ENCODE data around the gene SH3RF3. TPM values are rescaled to one million over a fixed set of nuclear protein-coding genes. Genes with fewer than 3 reads are reported as not detected.

SH3RF3 gene
- total RNA-seq, 2 donors from 2014 or later = 1.4 to 17.0 TPM

DNA sequence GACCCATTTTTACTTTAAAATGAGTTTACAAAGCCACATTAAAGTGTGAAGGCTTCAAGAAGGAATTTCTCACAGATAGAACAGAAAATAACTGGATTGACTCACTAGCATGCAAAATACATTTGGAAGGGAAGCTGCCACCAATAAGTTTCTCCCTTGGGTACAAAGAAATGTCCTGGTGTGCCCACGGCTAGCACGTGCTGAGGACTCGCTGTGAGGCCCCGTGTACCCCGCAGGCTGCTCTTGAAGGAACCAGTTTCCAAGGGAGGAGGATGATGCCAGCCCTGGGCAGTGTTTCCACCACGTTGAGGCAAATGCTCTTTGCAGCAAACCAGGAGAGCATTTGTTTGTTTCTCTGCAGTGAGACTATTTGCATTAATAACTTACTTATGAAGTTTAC is 207.3 kb downstream of the SH3RF3 start:
- H3K9me3 ChIP-seq = no peaks in the 10 kb centered on the region
- no peak for TF ChIP-seq POLR2AphosphoS5 (IDR thresholded peaks at IDR 0.05)
- TF ChIP-seq POLR2A (IDR thresholded peaks at IDR 0.05) = no peak
- no peak overlapping the region for H3K27ac ChIP-seq
- no peak for DNase-seq (ENCODE audit: low spot score)
- H3K36me3 ChIP-seq = no peaks in the 10 kb centered on the region
- 69% methylated on average over 6 of the region's 6 CpGs for WGBS
- H3K27me3 ChIP-seq (replicated peaks; ENCODE audit: insufficient read depth) = no peaks in the 10 kb centered on the region
- intact Hi-C loops (cut with DNase I) = no loop called here
- H3K4me3 ChIP-seq = no peak overlapping the region
- no peaks in the 10 kb centered on the region for H3K4me1 ChIP-seq (replicated peaks)

DNA sequence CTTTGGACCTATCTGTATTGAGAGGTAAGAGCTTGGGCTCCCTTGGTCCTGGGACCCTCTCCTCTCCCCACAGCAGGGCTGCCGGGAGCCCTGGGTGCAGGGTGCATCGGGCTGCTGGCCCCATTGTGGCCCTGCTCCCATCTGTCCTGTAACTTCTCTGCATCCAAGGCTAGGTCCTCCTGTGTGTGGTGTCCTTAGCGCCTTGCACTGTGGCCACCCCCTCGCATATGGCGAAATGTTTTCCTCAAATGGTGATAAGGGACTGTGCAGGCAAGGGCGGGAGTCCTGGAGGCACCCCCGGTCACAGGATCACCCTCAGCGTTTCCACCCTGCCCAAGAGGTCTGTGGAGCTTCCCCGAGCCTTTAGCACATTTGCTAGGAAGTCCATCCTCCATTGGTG is 208.2 kb downstream of the SH3RF3 start:
- DNase-seq (ENCODE audit: low spot score) = no peak
- Histone ChIP-seq H3K27me3 (replicated peaks; ENCODE audit: insufficient read depth) (no peaks in the 10 kb centered on the region), H3K4me3 (no peak overlapping the region), H3K27ac (no peak overlapping the region), H3K9me3 (no peaks in the 10 kb centered on the region), H3K36me3 (no peaks in the 10 kb centered on the region), H3K4me1 (replicated peaks) (no peaks in the 10 kb centered on the region)
- WGBS = 89% methylated on average over 9 of the region's 9 CpGs
- intact Hi-C loops (cut with DNase I) = no loop called here
- TF ChIP-seq, protein P1, sequence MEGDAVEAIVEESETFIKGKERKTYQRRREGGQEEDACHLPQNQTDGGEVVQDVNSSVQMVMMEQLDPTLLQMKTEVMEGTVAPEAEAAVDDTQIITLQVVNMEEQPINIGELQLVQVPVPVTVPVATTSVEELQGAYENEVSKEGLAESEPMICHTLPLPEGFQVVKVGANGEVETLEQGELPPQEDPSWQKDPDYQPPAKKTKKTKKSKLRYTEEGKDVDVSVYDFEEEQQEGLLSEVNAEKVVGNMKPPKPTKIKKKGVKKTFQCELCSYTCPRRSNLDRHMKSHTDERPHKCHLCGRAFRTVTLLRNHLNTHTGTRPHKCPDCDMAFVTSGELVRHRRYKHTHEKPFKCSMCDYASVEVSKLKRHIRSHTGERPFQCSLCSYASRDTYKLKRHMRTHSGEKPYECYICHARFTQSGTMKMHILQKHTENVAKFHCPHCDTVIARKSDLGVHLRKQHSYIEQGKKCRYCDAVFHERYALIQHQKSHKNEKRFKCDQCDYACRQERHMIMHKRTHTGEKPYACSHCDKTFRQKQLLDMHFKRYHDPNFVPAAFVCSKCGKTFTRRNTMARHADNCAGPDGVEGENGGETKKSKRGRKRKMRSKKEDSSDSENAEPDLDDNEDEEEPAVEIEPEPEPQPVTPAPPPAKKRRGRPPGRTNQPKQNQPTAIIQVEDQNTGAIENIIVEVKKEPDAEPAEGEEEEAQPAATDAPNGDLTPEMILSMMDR (IDR thresholded peaks at IDR 0.05) = no peak
- TF ChIP-seq POLR2A (IDR thresholded peaks at IDR 0.05) = no peak
- TF ChIP-seq POLR2AphosphoS5 (IDR thresholded peaks at IDR 0.05) = no peak

DNA sequence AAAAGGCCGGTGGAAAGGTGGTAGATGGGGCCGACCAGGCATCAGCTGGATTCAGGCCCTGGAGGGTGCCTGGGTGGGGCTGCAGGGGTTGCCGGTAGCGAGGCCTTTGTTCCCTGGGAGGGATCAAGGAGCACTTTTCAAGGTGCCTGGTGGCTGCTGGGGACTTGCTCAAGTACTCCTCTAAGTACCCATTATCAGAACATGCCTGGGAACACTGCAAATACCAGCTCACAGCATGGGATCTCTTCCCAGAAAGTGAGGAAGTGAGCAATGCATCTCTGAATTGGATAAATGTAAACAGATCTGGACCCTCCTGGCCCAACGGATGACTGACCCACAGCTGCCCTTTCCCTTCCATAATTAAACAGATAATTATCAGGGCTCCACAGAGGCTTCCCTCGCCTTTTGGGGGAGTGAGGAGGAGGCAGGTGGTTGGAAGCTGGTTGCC is 210.5 kb downstream of the SH3RF3 start:
- DNase-seq (ENCODE audit: low spot score) = no peak
- Histone ChIP-seq H3K36me3 (no peaks in the 10 kb centered on the region), H3K4me1 (replicated peaks) (no peaks in the 10 kb centered on the region), H3K27me3 (replicated peaks; ENCODE audit: insufficient read depth) (no peaks in the 10 kb centered on the region), H3K4me3 (no peak overlapping the region), H3K9me3 (no peaks in the 10 kb centered on the region), H3K27ac (no peak overlapping the region)
- intact Hi-C loops (cut with DNase I) = no loop called here
- 72% methylated on average over 6 of the region's 6 CpGs for WGBS
- TF ChIP-seq POLR2A (IDR thresholded peaks at IDR 0.05) (no peak), POLR2AphosphoS5 (IDR thresholded peaks at IDR 0.05) (no peak)
- TF ChIP-seq, protein P1 (IDR thresholded peaks at IDR 0.05) = no peak

DNA sequence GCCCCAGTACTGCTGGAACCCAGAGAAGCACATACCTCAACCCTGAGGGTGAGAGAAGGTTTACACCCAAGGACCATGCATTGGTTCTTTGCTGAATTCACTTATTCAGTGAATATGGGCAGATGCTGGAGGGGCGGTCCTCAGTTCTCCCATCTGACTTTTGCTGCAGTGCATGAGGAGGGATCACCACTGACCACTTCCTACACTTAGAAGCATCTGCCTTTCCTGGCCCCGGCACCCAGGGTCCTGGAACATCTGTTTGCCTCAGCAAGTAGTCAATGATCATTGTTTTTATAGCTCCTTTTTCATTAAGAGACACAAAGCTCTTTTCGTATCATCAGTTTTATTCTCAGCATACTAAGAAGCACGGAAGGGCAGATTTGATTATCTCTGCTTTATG is 211.4 kb downstream of the SH3RF3 start:
- intact Hi-C loops (cut with DNase I) = no loop called here
- Histone ChIP-seq H3K27me3 (replicated peaks; ENCODE audit: insufficient read depth) (no peaks in the 10 kb centered on the region), H3K36me3 (no peaks in the 10 kb centered on the region), H3K4me3 (no peak overlapping the region), H3K9me3 (no peaks in the 10 kb centered on the region), H3K4me1 (replicated peaks) (no peaks in the 10 kb centered on the region), H3K27ac (no peak overlapping the region)
- TF ChIP-seq, protein P1 (IDR thresholded peaks at IDR 0.05) = no peak
- TF ChIP-seq POLR2AphosphoS5 (IDR thresholded peaks at IDR 0.05) (no peak), POLR2A (IDR thresholded peaks at IDR 0.05) (no peak)
- no peak for DNase-seq (ENCODE audit: low spot score)
- 78% methylated on average over 4 of the region's 4 CpGs for WGBS

DNA sequence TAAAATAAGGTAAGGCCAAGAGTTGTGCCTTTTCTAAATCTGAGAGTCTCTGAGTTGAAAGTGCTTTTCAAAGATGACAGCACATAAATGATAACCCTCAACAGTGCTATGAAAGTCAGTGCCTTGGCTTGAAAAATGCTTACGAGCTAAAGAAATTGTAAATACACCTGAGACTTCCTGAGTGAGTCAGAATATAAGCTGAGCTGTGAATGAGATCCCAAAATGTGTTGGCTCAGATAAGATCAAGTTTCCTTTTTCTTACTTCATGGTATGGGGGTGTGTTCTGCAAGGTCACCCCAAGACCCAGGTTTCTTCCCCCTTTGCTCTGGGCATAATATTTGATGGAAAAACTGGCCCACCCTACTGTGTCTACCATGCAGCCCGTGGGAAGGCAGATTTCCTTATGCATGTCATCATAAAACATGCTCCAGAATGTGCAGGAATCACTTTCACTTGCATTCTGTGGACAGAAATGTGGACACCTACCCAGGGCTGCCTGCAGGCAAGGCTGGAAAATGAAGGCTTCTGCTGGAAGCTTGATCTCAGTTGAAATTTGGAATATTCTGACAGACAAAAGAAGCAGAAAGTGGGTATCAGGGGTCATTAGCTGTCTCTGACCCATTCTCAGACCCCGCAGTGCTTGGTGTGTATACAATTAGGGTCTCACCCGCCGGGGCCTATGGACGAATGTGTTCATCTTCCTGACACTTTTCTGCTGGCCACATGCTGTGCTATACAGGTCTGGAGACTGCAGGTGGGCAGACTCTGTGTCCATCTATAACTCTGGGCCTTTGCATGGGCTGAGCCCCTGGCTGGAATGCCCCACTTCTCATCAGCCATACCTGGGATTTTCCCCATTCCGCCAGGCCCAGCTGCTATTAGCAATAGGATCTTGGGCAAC is 212.6 kb downstream of the SH3RF3 start:
- H3K27ac ChIP-seq = no peak overlapping the region
- H3K4me1 ChIP-seq (replicated peaks) = no peaks in the 10 kb centered on the region
- no peak overlapping the region for H3K4me3 ChIP-seq
- DNase-seq (ENCODE audit: low spot score) = no peak
- no peak for TF ChIP-seq POLR2AphosphoS5 (IDR thresholded peaks at IDR 0.05)
- TF ChIP-seq, protein P1 (IDR thresholded peaks at IDR 0.05) = no peak
- no peak for TF ChIP-seq POLR2A (IDR thresholded peaks at IDR 0.05)
- H3K9me3 ChIP-seq = no peaks in the 10 kb centered on the region
- 89% methylated on average over 7 of the region's 7 CpGs for WGBS
- H3K36me3 ChIP-seq = no peaks in the 10 kb centered on the region
- H3K27me3 ChIP-seq (replicated peaks; ENCODE audit: insufficient read depth) = no peaks in the 10 kb centered on the region
- intact Hi-C loops (cut with DNase I) = no loop called here
